Tibial nerve (tissue), 3 donors: ENCODE results near the gene MAPT.

Experiments
- POLR2A ChIP-seq, 2 donors: fragments of 450-650 bp; IDR thresholded peaks; one replicate each; pipeline ENCODE4 v1.6.1; 2017; ENCODE audit warnings: antibody characterized with exemption in 2 of 2, mild to moderate bottlenecking in 2 of 2, moderate library complexity in 2 of 2
- TF ChIP-seq, protein P1 (sequence below), 5 experiments: fragments of 200-600 bp in 3 of 5; fragments of 450-650 bp in 2 of 5; sonication (generic) in 3 of 5; IDR thresholded peaks; one replicate each; pipeline ENCODE4 v1.5.1; 2016 to 2019; ENCODE audit warnings: antibody characterized with exemption in 5 of 5, mild to moderate bottlenecking in 3 of 5, moderate library complexity in 2 of 5

DNA sequence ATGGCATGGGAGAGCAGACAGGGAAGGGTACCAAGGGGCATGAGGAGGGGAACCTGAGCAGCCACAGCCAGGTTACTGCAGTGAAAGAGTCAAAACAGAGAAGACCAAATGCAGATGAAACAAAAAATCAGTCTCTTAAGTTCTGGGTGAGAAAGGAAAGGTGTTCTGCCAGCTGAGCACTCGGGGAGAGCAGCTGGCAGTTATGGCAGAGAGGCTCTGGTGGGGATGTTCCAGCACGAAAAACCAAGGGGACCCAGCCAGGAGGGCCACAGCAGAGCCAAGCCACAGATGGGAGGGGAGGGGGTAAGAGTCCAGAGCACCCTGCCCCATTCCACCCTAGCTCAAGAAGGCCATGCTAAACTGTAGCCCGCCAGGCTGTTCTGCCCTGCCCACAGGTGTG lies 136.4 kb downstream of the MAPT start:
- TF ChIP-seq POLR2A (IDR thresholded peaks at IDR 0.05) = no peak
- TF ChIP-seq, protein P1, sequence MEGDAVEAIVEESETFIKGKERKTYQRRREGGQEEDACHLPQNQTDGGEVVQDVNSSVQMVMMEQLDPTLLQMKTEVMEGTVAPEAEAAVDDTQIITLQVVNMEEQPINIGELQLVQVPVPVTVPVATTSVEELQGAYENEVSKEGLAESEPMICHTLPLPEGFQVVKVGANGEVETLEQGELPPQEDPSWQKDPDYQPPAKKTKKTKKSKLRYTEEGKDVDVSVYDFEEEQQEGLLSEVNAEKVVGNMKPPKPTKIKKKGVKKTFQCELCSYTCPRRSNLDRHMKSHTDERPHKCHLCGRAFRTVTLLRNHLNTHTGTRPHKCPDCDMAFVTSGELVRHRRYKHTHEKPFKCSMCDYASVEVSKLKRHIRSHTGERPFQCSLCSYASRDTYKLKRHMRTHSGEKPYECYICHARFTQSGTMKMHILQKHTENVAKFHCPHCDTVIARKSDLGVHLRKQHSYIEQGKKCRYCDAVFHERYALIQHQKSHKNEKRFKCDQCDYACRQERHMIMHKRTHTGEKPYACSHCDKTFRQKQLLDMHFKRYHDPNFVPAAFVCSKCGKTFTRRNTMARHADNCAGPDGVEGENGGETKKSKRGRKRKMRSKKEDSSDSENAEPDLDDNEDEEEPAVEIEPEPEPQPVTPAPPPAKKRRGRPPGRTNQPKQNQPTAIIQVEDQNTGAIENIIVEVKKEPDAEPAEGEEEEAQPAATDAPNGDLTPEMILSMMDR (IDR thresholded peaks at IDR 0.05) = no peak
